ENCODE results near the gene SERPINH1.

Gene SERPINH1

GRCh38 chr11:75542088-75542438 lies 20.0 kb upstream of the SERPINH1 start:
- H3K36me3 ChIP-seq (ENCODE audit: insufficient read depth, low read length): no peaks in the 10 kb centered on the region
- no peak overlapping the region for H3K9ac ChIP-seq (ENCODE audit: low read depth, low read length, poor library complexity, severe bottlenecking)
- H4K20me1 ChIP-seq (ENCODE audit: insufficient read depth, low read length, poor library complexity, severe bottlenecking): no peaks in the 10 kb centered on the region
- H3K27me3 ChIP-seq (ENCODE audit: insufficient read depth, low read length, poor library complexity, severe bottlenecking): no peaks in the 10 kb centered on the region
- no peak overlapping the region for H3K4me2 ChIP-seq (ENCODE audit: low read depth, low read length, poor library complexity, severe bottlenecking)
- H3F3A ChIP-seq (ENCODE audit: low read depth): no peaks in the 10 kb centered on the region
- H3K9me2 ChIP-seq (replicated peaks; ENCODE audit: low read depth, low read length): no peaks in the 10 kb centered on the region
- no peak overlapping the region for H2AFZ ChIP-seq (ENCODE audit: low read length)
- H3K4me1 ChIP-seq (ENCODE audit: insufficient read depth, low read length, poor library complexity, severe bottlenecking): no peaks in the 10 kb centered on the region
- H3K79me2 ChIP-seq (ENCODE audit: insufficient read depth, low read length): no peaks in the 10 kb centered on the region
- TF ChIP-seq EZH2phosphoT487 (IDR thresholded peaks at IDR 0.05; ENCODE audit: borderline replicate concordance) (no peak), CTCF (conservative IDR thresholded peaks at IDR 0.05; ENCODE audit: low read length) (no peak)
- no peaks in the 10 kb centered on the region for H3K9me3 ChIP-seq (ENCODE audit: insufficient read depth, low read depth, low read length)
- no peak overlapping the region for H3K4me3 ChIP-seq (ENCODE audit: low read length, poor library complexity, severe bottlenecking)

GRCh38 chr11:75543806-75544205 lies 18.2 kb upstream of the SERPINH1 start:
- Histone ChIP-seq H4K20me1 (ENCODE audit: insufficient read depth, low read length, poor library complexity, severe bottlenecking) (no peaks in the 10 kb centered on the region), H3K9me2 (replicated peaks; ENCODE audit: low read depth, low read length) (no peaks in the 10 kb centered on the region), H3K9ac (ENCODE audit: low read depth, low read length, poor library complexity, severe bottlenecking) (no peak overlapping the region), H3K4me1 (ENCODE audit: insufficient read depth, low read length, poor library complexity, severe bottlenecking) (peaks cover 3% of the 10 kb centered on the region), H3K27me3 (ENCODE audit: insufficient read depth, low read length, poor library complexity, severe bottlenecking) (no peaks in the 10 kb centered on the region), H3K4me2 (ENCODE audit: low read depth, low read length, poor library complexity, severe bottlenecking) (no peak overlapping the region), H3F3A (ENCODE audit: low read depth) (no peaks in the 10 kb centered on the region), H2AFZ (ENCODE audit: low read length) (no peak overlapping the region), H3K9me3 (ENCODE audit: insufficient read depth, low read depth, low read length) (no peaks in the 10 kb centered on the region), H3K4me3 (ENCODE audit: low read length, poor library complexity, severe bottlenecking) (no peak overlapping the region), H3K36me3 (ENCODE audit: insufficient read depth, low read length) (no peaks in the 10 kb centered on the region), H3K79me2 (ENCODE audit: insufficient read depth, low read length) (no peaks in the 10 kb centered on the region)
- TF ChIP-seq CTCF (conservative IDR thresholded peaks at IDR 0.05; ENCODE audit: low read length) (no peak), EZH2phosphoT487 (IDR thresholded peaks at IDR 0.05; ENCODE audit: borderline replicate concordance) (no peak)

GRCh38 chr11:75547177-75547576 lies 14.9 kb upstream of the SERPINH1 start:
- Histone ChIP-seq H3K4me2 (ENCODE audit: low read depth, low read length, poor library complexity, severe bottlenecking) (no peak overlapping the region), H3K36me3 (ENCODE audit: insufficient read depth, low read length) (no peaks in the 10 kb centered on the region), H3K4me1 (ENCODE audit: insufficient read depth, low read length, poor library complexity, severe bottlenecking) (peaks cover 3% of the 10 kb centered on the region), H3F3A (ENCODE audit: low read depth) (no peaks in the 10 kb centered on the region), H3K27me3 (ENCODE audit: insufficient read depth, low read length, poor library complexity, severe bottlenecking) (no peaks in the 10 kb centered on the region), H3K4me3 (ENCODE audit: low read length, poor library complexity, severe bottlenecking) (no peak overlapping the region), H3K9ac (ENCODE audit: low read depth, low read length, poor library complexity, severe bottlenecking) (no peak overlapping the region), H4K20me1 (ENCODE audit: insufficient read depth, low read length, poor library complexity, severe bottlenecking) (no peaks in the 10 kb centered on the region), H2AFZ (ENCODE audit: low read length) (no peak overlapping the region), H3K9me2 (replicated peaks; ENCODE audit: low read depth, low read length) (no peaks in the 10 kb centered on the region), H3K9me3 (ENCODE audit: insufficient read depth, low read depth, low read length) (no peaks in the 10 kb centered on the region), H3K79me2 (ENCODE audit: insufficient read depth, low read length) (no peaks in the 10 kb centered on the region)
- TF ChIP-seq CTCF (conservative IDR thresholded peaks at IDR 0.05; ENCODE audit: low read length) (no peak), EZH2phosphoT487 (IDR thresholded peaks at IDR 0.05; ENCODE audit: borderline replicate concordance) (no peak)

All from Loucy (cell line).